Neuronal stem cell (in vitro differentiated cells): ENCODE measurements around the gene P2RX3.
A peak's percentile ranks its signal among the peaks of the same experiment; 100 is the strongest.
"Not testable (repeated sequence)": the region's sequence is repeated elsewhere in the genome, so short reads cannot be mapped to it uniquely, and the experiment has no call there.

Source experiments
- DNase-seq: peaks from one replicate; pipeline ENCODE4 v3.0.0-alpha.2; 2013; ENCODE audit warnings: low spot score
- H2AFZ ChIP-seq: one replicate; pipeline ENCODE4 v1.6.1; 2013; ENCODE audit warnings: mild to moderate bottlenecking, low read length, inconsistent platforms
- H2AK5ac ChIP-seq: 2 replicates; pipeline ENCODE4 v1.6.1; 2013; ENCODE audit warnings: low read depth, mild to moderate bottlenecking, inconsistent platforms, low read length, moderate library complexity, mixed read lengths
- H2BK120ac ChIP-seq: 2 replicates; pipeline ENCODE4 v1.6.1; 2013; ENCODE audit warnings: low read depth, mild to moderate bottlenecking, inconsistent platforms, low read length, moderate library complexity, mixed read lengths
- H2BK12ac ChIP-seq: one replicate; pipeline ENCODE4 v1.6.1; 2013; ENCODE audit warnings: low read length, inconsistent platforms
- H2BK15ac ChIP-seq: 2 replicates; pipeline ENCODE4 v1.6.1; 2013; ENCODE audit warnings: mild to moderate bottlenecking, low read length, inconsistent platforms, mixed read lengths
- H2BK5ac ChIP-seq: one replicate; pipeline ENCODE4 v1.6.1; 2013; ENCODE audit warnings: inconsistent platforms, mild to moderate bottlenecking, low read length, moderate library complexity
- H3K14ac ChIP-seq: one replicate; pipeline ENCODE4 v1.6.1; 2013; ENCODE audit warnings: low read length, inconsistent platforms
- H3K18ac ChIP-seq: 2 replicates; pipeline ENCODE4 v1.6.1; 2013; ENCODE audit warnings: low read length, inconsistent platforms
- H3K23ac ChIP-seq: 2 replicates; pipeline ENCODE4 v1.6.1; 2013; ENCODE audit warnings: low read depth, mild to moderate bottlenecking, mixed read lengths, low read length, inconsistent platforms; ENCODE audit not compliant: poor library complexity
- H3K27ac ChIP-seq: replicated peaks from 3 replicates; pipeline ENCODE4 v1.5.1; 2013; ENCODE audit warnings: low read length, inconsistent platforms
- H3K27me3 ChIP-seq, 3 experiments: 2 replicates each; pipeline ENCODE4 v1.6.1; 2013; ENCODE audit warnings: low read length in 3 of 3, mild to moderate bottlenecking in 2 of 3, inconsistent platforms in 1 of 3, low read depth in 1 of 3, mixed read lengths in 1 of 3, moderate library complexity in 1 of 3; ENCODE audit not compliant: control insufficient read depth in 3 of 3, insufficient read depth in 3 of 3
- H3K36me3 ChIP-seq, 2 donors: replicated peaks in 1 of 2; 2 replicates each; pipeline ENCODE4 v1.6.1; 2013; ENCODE audit warnings: low read length in 2 of 2; ENCODE audit not compliant: control insufficient read depth in 2 of 2, insufficient read depth in 2 of 2
- H3K4ac ChIP-seq: 2 replicates; pipeline ENCODE4 v1.6.1; 2013; ENCODE audit warnings: inconsistent platforms, mild to moderate bottlenecking, low read length, moderate library complexity
- H3K4me1 ChIP-seq, 2 donors: 1 replicate in 1 of 2; 2 replicates in 1 of 2; pipeline ENCODE4 v1.6.1; 2013; ENCODE audit warnings: low read length in 2 of 2, low read depth in 1 of 2; ENCODE audit not compliant: control insufficient read depth in 2 of 2, insufficient read depth in 1 of 2
- H3K4me2 ChIP-seq: one replicate; pipeline ENCODE4 v1.6.1; 2013; ENCODE audit warnings: mild to moderate bottlenecking, low read length, inconsistent platforms; ENCODE audit not compliant: insufficient read depth, poor library complexity, severe bottlenecking
- H3K4me3 ChIP-seq, 2 donors: 2 replicates each; pipeline ENCODE4 v1.5.1; 2013; ENCODE audit warnings: low read length in 2 of 2, mild to moderate bottlenecking in 2 of 2, inconsistent platforms in 1 of 2, moderate library complexity in 1 of 2
- H3K79me1 ChIP-seq: one replicate; pipeline ENCODE4 v1.6.1; 2013; ENCODE audit warnings: low read depth, mild to moderate bottlenecking, inconsistent platforms, low read length, moderate library complexity
- H3K9ac ChIP-seq: one replicate; pipeline ENCODE4 v1.6.1; 2013; ENCODE audit warnings: mild to moderate bottlenecking, low read depth, low read length, inconsistent platforms; ENCODE audit not compliant: poor library complexity
- H3K9me3 ChIP-seq, 2 donors: replicated peaks in 1 of 2; 2 replicates each; pipeline versions ENCODE3 to v1.6.1; 2013; ENCODE audit warnings: low read length in 2 of 2, mild to moderate bottlenecking in 2 of 2, inconsistent platforms in 1 of 2, low read depth in 1 of 2, mixed read lengths in 1 of 2, moderate library complexity in 1 of 2; ENCODE audit not compliant: control insufficient read depth in 2 of 2, insufficient read depth in 1 of 2
- H4K8ac ChIP-seq: one replicate; pipeline ENCODE4 v1.6.1; 2013; ENCODE audit warnings: low read depth, mild to moderate bottlenecking, inconsistent platforms, low read length, moderate library complexity
- H4K91ac ChIP-seq: one replicate; pipeline ENCODE4 v1.6.1; 2013; ENCODE audit warnings: low read length, low read depth, mild to moderate bottlenecking, inconsistent platforms; ENCODE audit not compliant: poor library complexity
- WGBS, 2 donors: extraction: QIAGEN DNeasy Blood & Tissue Kit; methylation state at CpG; one replicate each; pipeline ENCODE4 v1.1.7; 2013; ENCODE audit warnings: missing lambda C conversion rate in 2 of 2, mixed read lengths in 1 of 2; ENCODE audit not compliant: insufficient read length in 2 of 2, insufficient replicate concordance in 1 of 2; ENCODE audit errors: extremely low coverage in 2 of 2; 5-methylcytosine and 5-hydroxymethylcytosine counted together

P2RX3 gene

GRCh38 chr11:57359896-57360690 is 21.9 kb downstream of the P2RX3 start:
- Histone ChIP-seq H3K23ac (no peak overlapping the region), H4K8ac (no peak overlapping the region), H2BK5ac (no peak overlapping the region), H3K79me1 (no peaks in the 10 kb centered on the region), H3K36me3 (no peaks in the 10 kb centered on the region), H3K14ac (no peak overlapping the region), H3K9me3 (no peaks in the 10 kb centered on the region), H3K4me3 (no peak overlapping the region), H3K4me1 (peaks cover 3 to 4% of the 10 kb centered on the region in 2 donors), H3K18ac (no peak overlapping the region), H3K4me2 (no peak overlapping the region), H4K91ac (no peak overlapping the region), H2BK15ac (no peak overlapping the region), H2AK5ac (no peak overlapping the region), H3K4ac (no peak overlapping the region), H3K27ac (no peak overlapping the region), H2BK12ac (no peak overlapping the region), H3K27me3 (peaks cover 0 to 28% (median 0%) of the 10 kb centered on the region in 3 experiments), H2AFZ (no peak overlapping the region), H3K9ac (no peak overlapping the region), H2BK120ac (no peak overlapping the region)
- DNase-seq = no peak
- no CpG with 5 or more reads among the region's 9 CpGs for WGBS, 2 donors

DNA sequence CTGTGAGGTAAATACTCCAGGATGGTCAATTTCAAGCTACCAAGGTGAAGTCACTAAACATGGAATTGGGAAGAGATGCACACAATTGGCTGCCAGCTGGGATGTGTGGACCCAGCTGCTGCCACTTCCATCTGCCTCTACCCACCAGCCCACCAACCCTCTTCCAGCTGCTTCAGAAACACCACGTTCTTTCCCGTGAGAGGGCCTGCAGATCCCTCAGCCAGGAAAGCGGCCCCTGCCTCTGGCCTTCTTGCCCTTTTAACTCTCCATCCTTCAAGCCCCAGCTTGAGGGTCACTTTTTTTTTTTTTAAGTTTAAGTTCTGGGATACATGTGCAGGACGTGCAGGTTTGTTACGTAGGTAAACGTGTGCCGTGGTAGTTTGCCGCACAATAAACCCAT is 22.8 kb downstream of the P2RX3 start:
- H4K91ac ChIP-seq = no peak overlapping the region
- WGBS, 2 donors = no CpG with 5 or more reads among the region's 8 CpGs
- H3K4ac ChIP-seq = no peak overlapping the region
- H2BK12ac ChIP-seq = no peak overlapping the region
- H3K14ac ChIP-seq = no peak overlapping the region
- H2BK120ac ChIP-seq = no peak overlapping the region
- no peak overlapping the region for H2BK15ac ChIP-seq
- H3K4me3 ChIP-seq = no peak overlapping the region
- H3K27ac ChIP-seq = no peak overlapping the region
- DNase-seq = no peak
- peaks cover 10% of the 10 kb centered on the region in 2 donors for H3K4me1 ChIP-seq
- H4K8ac ChIP-seq = no peak overlapping the region
- peaks cover 0 to 32% (median 0%) of the 10 kb centered on the region in 3 experiments for H3K27me3 ChIP-seq
- H3K23ac ChIP-seq = no peak overlapping the region
- no peak overlapping the region for H3K18ac ChIP-seq
- no peaks in the 10 kb centered on the region for H3K36me3 ChIP-seq
- H3K79me1 ChIP-seq = no peaks in the 10 kb centered on the region
- no peak overlapping the region for H3K9ac ChIP-seq
- no peaks in the 10 kb centered on the region for H3K9me3 ChIP-seq
- H2AFZ ChIP-seq = no peak overlapping the region
- no peak overlapping the region for H2AK5ac ChIP-seq
- no peak overlapping the region for H2BK5ac ChIP-seq
- no peak overlapping the region for H3K4me2 ChIP-seq

DNA sequence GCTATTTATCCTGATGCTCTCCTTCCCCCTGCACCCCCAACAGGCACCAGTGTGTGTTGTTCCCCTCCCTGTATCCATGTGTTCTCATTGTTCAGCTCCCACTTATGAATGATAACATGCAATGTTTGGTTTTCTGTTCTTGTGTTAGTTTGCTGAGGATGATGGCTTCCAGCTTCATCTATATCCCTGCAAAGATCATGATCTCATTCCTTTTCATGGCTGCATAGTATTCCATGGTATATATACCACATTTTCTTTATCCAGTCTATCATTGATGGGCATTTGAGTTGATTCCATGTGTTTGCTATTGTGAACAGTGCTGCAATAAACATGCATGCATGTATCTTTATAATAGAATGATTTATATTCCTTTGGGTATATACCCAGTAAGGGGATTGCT is 23.3 kb downstream of the P2RX3 start:
- not testable (repeated sequence) for H3K27ac ChIP-seq, H3K9ac ChIP-seq, H3K9me3 ChIP-seq, H3K36me3 ChIP-seq, H2BK15ac ChIP-seq, DNase-seq, H3K4me2 ChIP-seq, H2AFZ ChIP-seq, H2AK5ac ChIP-seq, H2BK120ac ChIP-seq, H4K91ac ChIP-seq, H3K4me3 ChIP-seq, H3K4ac ChIP-seq, H3K18ac ChIP-seq, H2BK12ac ChIP-seq, H2BK5ac ChIP-seq, H3K79me1 ChIP-seq, H4K8ac ChIP-seq, H3K23ac ChIP-seq, H3K14ac ChIP-seq
- Histone ChIP-seq H3K4me1 (peaks cover 10 to 13% of the 10 kb centered on the region in 2 donors), H3K27me3 (peaks cover 0 to 36% (median 0%) of the 10 kb centered on the region in 3 experiments)

DNA sequence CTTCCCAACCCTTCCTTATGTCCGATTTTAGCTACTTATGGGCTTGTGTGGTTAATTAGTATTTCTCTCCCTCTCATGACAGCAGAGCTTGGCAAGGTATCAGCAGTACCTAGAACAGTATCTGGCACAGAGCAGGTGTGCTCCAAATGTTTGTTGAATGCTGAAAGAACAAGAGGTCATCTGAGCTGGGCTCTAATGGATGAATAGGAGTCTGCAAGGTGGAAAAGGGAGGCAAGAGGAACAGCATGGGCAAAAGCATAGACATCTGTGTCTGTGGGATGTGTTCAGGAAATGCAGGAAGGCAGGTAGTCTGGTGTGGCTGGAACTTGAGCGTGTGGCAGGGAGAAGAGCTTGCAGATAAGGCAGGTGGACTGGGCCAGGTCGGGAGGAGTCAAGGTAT is 23.8 kb downstream of the P2RX3 start:
- Histone ChIP-seq H3K79me1 (no peaks in the 10 kb centered on the region), H3K27ac (no peak overlapping the region), H4K91ac (no peak overlapping the region), H3K36me3 (no peaks in the 10 kb centered on the region), H3K4ac (no peak overlapping the region), H2BK5ac (no peak overlapping the region), H3K14ac (peak overlapping the region; percentile 40), H3K4me1 (peaks cover 10 to 13% of the 10 kb centered on the region in 2 donors), H3K23ac (no peak overlapping the region), H3K4me3 (peak overlapping the region in 1 of 2 donors; percentile 3), H2BK15ac (no peak overlapping the region), H3K9ac (no peak overlapping the region), H2AFZ (no peak overlapping the region), H3K18ac (no peak overlapping the region), H3K4me2 (no peak overlapping the region), H3K9me3 (no peaks in the 10 kb centered on the region), H4K8ac (no peak overlapping the region), H2AK5ac (no peak overlapping the region), H3K27me3 (peaks cover 0 to 36% (median 0%) of the 10 kb centered on the region in 3 experiments), H2BK120ac (no peak overlapping the region), H2BK12ac (no peak overlapping the region)
- DNase-seq = no peak
- no CpG with 5 or more reads among the region's 3 CpGs for WGBS, 2 donors
